Retina (tissue), 1 donor: ENCODE measurements around the gene MITF.
"Not testable (repeated sequence)": the region's sequence is repeated elsewhere in the genome, so short reads cannot be mapped to it uniquely, and the experiment has no call there.

Source experiments
- DNase-seq: peaks from one replicate; pipeline ENCODE4 v3.0.0-alpha.2; 2016

Gene MITF

DNA sequence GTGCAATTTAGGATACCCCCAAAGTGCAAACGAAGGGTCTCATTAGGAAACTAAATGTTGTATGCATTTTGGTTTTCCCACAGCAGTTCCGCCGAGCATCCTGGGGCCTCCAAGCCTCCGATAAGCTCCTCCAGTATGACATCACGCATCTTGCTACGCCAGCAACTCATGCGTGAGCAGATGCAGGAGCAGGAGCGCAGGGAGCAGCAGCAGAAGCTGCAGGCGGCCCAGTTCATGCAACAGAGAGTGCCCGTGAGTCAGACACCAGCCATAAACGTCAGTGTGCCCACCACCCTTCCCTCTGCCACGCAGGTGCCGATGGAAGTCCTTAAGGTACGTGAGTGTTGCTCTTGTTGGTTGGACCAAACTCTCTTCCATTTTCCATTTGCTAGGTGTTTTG is 139.8 kb downstream of the MITF start:
- peak; percentile 65 for DNase-seq

DNA sequence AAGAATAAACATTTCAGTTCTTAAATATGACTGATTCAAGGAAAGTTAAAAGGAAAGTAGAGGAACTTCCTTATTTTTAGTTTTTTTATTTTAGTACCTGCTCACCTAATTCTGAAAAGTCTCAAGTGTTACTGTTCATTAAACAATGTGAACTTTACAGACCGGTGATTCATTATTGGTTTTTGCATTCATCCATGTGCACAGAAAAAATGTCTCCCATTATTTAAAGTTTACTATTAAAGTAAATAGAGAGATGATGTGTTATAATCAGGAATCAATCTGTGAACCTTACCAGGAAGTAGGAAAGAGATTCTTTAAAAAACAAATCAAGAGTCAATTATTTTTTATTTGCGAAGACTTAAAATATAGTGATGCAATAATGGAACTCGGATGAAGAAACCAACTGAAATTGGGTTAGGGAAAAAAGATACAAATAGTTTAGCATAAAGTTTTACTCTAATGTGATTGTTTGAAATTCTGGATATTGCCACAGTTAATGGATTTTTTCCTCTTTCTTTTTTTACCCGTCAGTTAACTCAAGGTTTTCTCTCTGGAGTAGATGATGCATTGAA is 140.9 kb downstream of the MITF start:
- no peak for DNase-seq

DNA sequence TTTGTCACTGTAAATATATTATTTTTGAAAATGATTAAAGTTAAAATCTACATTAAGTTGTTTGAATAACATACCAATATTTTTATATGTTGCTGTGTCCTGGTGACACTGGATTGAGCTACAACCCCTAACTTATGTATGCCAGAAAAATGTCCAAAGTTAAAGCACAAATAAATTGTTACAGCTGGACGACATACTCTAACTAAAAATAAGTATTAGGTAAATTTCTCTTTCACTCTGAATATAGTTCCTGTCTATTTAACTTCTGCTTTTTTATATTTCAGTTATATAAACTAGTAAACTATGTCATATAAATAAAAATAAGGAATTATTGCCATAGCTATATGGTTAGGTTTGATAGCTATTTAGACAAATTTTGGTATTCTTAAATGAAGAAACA is 141.8 kb downstream of the MITF start:
- DNase-seq, result no peak

DNA sequence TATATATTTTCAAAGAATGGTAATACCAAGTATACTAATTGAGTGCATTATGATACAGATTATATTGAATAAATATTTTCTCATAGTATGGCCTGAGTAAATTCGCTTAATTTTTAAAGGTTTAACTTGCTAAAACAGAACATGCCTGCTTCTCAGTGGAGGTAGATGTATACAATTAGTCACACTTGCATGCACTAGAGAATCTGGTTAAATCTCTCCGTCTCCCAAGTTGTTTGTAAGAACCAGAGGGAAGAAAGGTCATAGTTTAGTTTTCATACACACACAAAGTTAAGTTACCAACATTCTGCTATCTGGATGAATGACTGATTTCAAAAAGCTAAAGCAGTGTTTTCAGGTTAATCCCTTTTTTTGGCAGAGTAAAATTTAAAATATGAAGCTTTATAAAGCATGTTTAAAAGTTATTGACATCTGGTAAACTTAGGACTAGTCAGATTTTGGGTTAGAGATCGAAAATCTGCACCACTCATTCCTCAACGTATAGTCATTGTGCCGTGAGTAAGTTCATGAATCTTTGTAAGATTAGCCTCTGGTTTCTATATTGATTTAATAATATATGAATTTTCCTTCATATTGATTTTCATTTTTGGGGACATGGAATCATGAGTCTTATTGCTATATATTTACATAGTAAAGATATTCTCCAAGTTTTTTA is 142.6 kb downstream of the MITF start:
- no peak for DNase-seq

DNA sequence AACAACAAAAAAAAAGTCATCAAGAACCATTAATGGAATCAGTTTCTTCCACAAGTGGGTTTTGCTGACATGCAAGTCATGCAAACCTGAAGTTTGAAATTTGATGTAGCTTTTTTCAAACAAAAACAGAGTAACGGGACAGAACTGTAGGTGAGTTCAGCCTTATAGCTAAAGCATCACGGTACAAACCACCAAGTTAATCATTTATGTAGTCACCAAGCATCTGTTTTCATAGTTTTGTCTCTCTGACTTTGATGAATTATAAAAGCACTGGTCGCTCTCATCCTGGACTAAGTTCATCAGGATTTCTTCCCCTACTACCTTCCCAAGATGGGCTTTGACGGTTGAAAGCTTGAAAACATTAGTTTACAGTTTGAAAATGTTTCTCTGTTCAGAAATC is 143.3 kb downstream of the MITF start:
- no peak for DNase-seq

DNA sequence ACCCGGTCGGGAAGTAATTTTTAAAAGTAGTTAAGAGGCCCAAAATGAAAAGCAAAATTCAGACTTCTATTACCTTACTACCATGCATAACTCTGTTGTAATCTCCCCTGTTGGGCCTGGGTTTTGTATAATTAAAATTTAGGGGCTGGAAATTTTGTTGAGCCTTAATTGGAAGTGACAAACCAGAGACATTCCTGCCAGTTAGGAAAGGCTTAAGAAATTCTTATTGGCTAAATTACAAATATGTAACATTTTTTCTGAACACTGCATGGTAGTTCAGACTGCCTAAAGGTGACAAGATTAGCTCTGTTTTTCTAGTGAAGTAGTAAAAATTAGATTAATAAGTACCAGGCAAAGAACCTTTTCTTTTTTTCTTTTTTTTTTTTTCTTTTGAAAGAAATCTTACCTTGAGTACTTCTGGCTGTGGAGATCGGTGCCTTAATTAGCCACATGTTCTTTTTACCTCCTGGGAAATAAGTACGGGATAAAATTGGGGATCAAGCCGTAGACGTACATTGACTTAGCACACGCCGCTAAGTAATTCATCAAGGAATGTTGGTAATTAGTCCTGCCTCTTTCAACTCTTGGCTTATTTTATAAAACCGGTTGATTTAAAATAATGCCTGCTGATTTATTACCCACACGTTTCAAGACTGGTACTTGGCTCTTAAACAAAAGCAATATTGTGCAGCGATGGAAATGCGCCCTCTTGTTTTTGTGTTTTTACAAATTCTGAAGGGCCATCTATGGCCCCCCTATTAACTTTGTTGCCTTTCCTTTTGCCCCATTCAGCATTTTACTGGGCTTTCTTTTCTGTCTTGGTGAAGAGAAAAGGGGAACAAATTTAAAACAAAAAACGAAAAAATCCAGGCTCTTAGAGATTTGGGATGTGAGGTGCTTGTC is 149.0 kb downstream of the MITF start:
- peak; percentile 71 for DNase-seq

DNA sequence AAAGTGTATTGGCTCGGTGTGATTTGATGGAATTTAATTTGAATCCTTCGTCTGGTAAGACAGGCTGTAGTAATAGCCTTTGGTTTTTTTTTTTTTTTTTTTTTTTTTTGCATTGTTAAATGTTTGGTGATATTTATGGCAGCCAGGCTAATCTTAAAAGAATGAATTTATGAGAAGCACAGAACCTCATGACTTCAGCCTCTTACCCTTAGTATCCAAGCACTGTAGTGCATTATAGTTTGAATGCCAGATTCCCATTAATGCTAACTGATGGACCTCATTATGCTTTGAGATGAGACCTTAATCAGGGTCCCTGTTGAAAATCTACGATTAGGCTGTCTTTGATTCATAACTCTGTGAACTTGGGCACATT is 149.7 kb downstream of the MITF start:
- DNase-seq, result peak; percentile 35

DNA sequence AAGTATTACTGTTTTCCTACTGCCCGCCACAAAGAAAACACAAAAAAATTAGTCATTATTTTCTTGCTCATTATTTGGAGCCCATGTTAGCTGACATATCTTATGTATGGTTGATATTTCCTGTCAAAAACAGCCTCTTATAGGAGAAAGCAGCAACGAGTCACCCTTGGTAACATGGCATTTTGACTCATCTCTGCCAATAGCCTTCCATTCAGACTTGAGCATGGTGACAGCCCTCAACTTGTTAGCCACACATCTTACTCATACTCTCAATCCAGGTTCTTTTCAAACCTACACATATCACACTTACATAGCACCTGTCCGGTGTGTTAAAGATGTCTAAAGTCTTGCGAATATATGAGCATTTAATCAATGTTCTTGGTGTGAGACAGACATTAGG is 150.8 kb downstream of the MITF start:
- DNase-seq, result no peak

DNA sequence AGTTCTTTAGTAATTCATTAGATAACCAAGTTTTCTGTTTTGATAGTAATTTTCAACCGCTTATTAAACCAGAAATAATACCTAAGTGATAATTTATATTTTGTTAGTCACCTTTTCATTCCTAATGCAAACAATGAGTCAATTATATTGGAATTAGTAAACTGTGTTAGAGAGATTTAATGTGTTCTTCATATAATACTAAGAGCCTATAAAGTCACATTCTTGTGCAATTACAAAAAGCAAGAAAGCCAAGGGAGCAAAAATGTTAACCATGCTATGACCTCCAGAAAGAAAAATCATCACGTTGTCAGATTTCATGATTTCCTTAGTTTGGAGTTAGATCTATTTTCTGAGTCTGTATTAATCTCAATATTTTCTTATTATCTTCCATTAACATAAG is 151.4 kb downstream of the MITF start:
- no peak for DNase-seq

DNA sequence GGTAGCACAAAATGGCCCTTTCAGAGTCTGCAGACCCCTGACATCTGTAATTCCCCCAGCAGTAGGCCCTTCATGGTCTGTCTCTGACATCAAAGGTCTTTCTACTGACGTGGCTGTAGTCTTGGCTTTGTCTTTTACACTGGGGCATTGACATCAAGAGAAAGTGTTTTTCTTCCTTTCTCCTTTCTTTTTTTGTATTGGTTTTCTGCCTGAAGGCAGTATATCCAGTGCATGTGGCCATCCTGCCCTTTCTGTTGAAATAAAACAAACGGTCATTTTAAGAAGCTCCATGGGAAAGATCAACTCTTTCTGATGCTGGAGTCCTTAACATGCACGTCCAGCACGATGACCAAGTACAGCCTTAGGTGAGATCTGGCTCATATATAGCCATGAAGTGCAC is 153.4 kb downstream of the MITF start:
- DNase-seq, result no peak

DNA sequence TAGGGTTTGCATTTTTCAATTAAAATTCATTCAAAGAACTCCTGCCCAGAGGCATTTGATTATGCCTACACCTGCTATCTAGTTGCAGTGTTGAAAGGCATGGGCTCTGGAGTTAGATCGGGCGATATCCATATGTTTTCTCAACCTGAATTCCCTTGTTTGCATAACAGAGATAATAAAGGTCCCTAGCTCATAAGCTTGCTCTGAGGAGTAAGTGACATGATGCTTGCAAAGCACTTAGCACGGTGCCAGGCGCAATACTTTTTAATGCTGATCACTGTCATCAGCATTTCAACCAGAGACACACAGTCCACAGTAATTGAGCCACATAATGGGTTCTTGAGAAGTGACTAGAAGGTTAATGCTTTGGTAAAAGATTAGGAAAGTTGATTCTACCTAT is 154.0 kb downstream of the MITF start:
- no peak for DNase-seq

DNA sequence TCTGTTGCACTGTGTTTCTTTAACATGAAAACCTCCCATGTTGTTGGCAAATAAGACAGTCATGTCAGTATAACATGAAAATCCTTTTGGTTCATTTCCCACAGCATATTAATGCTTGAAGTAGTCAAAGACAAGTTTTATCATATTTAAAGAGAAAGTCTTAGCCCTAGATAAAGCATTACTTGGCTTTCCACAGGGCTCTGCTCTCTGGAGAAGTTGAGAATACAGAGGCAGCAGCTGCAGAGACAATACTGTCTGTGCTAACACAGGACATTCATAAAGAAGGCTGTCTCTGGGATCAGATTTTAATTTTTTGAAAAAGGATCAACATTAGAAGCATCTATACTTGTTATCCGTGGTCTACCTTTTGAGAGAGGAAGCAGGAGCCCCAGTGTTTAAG is 156.8 kb downstream of the MITF start:
- DNase-seq, result no peak

DNA sequence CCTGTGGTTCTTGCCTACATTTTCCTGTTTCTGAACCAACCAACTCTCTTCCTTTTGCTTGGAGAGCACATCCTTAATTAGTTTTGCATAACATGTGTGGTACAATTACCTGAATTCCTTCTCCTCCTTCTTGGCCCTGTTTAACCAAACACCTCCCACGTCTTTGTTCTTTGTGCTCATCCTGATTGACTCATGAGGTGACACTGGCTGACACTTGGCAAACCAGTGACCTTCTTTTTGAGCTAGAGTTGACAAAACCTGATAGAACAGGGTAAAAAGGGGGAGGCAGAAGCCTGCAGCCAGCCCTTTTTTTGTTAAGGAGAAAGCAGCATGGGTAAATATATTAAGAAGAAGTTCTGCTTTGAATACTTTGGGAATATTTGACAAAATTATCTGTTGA is 161.1 kb downstream of the MITF start:
- no peak for DNase-seq

DNA sequence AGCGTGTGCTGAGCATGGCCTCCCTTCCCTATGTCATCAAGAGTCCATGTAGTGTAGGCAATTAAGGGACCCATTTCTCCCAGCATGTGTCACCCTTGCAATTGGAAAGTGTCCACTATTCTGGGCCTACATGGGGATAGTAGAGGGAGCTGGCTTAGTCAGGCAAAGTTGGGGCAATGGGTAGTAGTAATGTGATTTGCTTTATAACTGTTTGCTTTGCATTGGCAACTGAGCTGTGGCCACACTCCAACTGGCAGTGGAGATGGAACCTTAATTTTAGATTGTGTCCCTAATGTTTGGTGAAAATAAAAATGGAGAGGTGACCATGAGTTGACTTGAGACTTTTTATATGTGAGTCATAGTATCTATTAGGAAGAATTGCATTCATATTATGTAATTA is 162.5 kb downstream of the MITF start:
- DNase-seq, result no peak

DNA sequence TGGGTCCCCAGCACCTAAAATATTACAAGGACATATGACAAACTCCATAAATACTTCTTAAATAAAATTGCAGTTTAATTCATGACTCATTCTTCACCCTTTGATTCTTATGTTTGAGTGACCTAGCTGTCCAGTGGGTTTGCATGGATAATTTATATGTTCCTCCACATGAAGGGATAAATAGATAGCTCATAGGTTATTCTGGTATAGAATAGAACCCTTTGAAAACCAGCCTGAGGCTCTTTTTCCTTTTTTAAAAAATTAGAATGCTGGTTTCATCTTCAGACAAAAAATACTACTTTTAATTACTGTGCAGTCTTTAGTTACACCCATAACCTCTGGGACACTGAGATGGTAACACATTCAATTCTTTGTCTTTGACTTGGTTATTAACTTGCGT is 163.1 kb downstream of the MITF start:
- no peak for DNase-seq

DNA sequence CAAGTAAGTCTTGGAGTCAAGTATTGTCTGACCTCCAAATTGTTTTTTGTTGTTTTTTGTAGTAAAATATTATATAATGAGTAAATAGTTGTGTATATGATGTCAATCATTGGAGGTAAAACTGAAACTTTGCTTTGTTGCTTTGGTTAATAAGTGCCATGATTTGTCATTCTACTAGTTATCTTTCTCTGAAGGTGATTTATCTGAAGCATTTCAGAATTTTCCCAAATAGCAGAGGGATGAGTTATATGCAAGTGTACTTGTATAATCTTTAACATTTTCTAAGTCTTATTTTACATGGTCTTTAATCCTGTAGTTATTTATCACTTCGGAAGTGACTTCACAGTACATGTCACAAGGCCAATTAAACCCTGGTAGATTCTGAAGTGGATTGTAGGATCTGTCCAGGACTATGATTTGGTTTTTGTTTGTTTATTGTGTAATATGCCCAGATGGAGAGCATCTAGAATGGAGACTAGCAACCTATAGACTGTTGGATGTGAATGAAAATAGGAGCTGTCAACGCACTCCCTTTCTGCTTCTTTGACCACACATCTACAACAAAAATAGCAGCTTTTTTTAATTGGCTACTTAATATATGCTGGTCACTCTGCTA is 167.2 kb downstream of the MITF start:
- no peak for DNase-seq

DNA sequence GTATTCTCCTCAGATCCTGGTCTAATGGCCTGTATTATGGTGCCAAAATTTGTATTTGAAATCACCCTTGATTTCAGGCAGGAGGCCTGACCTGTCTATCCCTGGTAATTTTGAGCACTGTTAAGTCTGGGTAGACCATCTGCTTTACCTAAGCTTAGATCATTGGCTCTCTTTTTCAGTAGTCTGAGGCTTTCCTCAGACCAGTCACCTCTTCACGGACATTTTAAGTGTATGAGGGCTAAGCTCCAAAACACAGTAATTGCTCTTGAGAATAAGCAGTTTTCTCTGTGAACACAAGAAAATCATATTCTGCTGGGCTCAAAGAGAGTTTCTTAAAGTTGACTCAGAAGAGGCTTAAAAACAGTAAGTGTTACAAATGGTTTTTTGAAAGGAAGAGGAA is 168.3 kb downstream of the MITF start:
- DNase-seq, result no peak

DNA sequence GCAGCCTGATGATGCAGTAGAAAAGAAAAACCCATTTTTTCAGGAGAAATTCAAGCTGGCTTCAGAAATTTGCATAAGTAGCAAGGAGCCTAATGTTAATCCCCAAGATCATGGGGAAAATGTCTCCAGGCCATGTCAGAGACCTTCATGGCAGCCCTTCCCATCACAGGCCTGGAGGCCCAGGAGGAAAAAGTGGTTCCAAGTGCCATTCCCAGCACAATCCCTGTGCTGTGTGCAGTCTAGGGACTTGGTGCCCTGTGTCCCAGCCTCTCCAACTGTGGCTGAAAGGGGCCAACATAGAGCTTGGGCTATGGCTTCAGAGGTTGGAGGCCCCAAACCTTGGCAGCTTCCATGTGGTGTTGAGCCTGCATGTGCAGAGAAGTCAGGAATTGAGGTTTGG is 170.6 kb downstream of the MITF start:
- DNase-seq, result not testable (repeated sequence)

DNA sequence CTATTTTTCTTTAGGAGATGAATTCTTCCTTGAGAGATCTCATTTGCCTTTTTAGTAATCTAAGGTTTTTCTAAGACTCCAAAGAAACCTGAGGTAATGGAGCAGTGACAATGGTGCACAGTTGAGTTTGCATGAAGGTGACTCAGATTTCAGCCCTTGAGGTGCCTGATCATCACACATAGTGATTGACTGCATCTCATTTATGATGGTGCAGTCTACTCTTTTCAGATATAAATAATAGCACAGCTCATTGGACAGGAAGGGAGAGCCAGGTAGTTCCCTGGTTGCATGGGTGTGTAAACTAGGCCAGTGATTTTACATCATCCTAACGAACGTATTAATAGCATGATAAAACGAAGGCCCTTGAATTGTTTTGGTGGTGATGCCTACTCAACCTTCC is 174.2 kb downstream of the MITF start:
- DNase-seq, result no peak

DNA sequence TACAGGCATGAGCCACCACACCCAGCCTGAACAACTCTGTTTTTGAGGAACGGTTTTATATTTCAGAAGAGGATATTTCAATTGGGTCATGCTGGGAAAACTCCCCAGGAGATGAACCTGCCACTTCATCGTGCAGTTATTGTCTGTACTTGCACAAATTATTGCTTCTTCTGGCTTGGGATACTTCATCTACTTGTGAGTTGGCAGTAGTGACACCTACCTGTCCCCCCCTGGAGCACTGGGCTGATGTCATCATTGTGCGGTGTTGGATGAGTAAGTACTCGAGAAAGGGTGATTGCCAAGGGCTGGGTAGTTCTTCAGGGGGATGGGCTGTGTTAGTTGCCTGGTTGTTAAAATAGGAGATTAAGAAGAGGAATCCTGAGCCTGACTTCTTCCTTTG is 175.1 kb downstream of the MITF start:
- no peak for DNase-seq

DNA sequence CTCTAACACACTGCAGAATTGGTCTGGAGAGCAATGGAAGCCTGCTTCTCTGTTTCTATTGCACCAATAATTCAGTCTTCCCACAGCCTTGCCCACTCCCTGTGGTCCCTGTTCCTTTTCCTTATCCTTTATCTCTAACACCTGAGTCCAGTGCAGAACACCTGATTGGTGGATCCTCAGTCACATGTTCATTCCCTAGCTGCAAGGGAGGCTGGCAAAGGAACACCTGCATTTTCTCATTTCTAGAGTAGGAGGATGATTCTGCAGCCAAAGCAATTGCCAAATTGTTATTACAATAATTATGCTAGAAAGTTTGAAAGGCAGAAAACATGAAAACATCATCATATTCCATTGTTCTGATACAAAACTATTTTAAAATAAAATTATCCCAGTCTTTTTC is 176.5 kb downstream of the MITF start:
- no peak for DNase-seq

DNA sequence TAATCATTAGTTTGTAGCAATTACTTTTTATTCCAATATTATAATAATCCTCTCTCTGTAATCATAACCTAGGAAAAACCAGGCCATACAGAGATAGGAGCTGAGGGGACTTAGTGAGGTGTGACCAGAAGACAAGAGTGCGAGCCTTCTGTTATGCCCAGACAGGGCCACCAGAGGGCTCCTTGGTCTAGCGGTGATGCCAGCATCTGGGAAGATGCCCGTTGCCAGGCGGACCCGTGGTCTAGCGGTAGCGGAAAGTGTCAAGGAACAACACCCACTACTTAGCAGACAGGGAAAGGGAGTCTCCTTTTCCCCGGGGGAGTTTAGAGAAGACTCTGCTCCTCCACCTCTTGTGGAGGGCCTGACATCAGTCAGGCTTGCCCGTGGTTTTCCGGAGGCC is 180.7 kb downstream of the MITF start:
- not testable (repeated sequence) for DNase-seq

DNA sequence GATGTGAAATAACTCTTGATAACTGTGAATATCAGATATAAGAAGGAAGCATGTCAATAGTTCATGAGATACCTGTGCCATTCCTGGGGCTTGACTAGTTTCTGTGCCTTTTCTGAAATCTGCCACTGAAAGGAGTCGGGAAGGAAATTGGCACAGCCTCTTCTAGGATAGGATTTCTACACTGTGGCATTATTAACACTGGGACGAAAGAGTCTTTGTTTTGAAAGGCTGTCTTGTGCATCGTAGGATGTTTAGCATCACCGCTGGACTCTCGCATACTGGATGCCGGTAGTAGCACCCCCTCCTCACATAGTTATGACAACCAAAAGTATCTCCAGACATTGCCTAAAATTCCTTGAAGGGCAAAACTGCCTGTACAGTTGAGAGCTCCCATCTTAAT is 182.4 kb downstream of the MITF start:
- DNase-seq, result no peak

DNA sequence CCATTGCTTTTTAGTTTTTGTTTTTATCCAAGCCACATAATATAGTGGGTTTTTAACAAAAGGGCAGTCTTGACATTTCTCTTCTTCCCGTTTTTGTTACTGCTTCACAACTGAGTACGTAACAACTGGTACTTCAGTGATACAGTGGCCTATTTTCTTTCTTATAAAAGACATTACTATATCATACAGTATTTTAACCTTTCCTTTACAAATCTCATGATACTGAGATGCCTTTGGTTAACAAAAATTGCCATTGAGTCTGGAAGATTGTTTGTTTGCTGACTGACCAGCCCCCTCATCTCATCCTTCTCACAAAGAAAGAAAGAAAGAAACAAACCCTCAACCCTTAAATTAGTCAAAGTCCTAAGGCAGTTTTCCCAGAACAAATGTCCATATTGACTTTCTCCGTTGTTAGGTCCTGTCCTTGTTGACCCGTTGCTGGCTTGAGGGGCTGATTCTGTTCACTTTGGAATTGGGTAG is 183.3 kb downstream of the MITF start:
- DNase-seq, result no peak
